Stimulated activated CD4-positive, alpha-beta T cell treated with anti-CD3 and anti-CD28 coated beads, Interleukin-12 subunit alpha, Interleukin-12 subunit beta, amount 100 ng/mL, for 4 hours (primary cell): ENCODE results near the gene LHFPL5.

Experiments
- DNase-seq: peaks from one replicate; pipeline ENCODE4 v3.0.0-alpha.2; 2020

The LHFPL5 gene

GRCh38 chr6:35794536-35795452 is 10.4 kb upstream of the LHFPL5 start:
- no peak for DNase-seq

- no peak for DNase-seq
These were observed 9.6 kb upstream of the LHFPL5 start for GRCh38 chr6:35795453-35796071.

DNA sequence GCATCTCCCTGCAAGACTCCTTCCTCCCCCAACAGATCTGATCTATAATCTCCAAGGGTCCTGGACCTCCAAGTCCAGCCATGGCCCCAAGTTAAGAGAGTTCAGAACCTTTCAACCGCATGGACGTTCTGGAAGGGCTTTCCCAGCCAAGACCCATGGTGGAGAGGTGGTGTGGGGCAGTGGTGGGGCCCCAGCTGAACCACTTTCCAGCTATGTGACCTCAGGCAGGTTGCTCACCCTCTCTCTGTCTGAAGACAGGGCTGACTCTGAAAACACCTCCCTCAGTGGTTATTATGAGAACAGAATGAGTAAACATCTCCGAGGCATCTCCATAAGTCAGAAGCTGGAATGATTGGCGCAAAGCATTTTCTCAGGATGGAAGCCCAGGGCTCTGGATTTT is 8.9 kb upstream of the LHFPL5 start:
- no peak for DNase-seq

GRCh38 chr6:35797837-35798526 is 7.2 kb upstream of the LHFPL5 start:
- no peak for DNase-seq

- no peak for DNase-seq
These were observed 6.4 kb upstream of the LHFPL5 start for GRCh38 chr6:35798706-35799105.

DNA sequence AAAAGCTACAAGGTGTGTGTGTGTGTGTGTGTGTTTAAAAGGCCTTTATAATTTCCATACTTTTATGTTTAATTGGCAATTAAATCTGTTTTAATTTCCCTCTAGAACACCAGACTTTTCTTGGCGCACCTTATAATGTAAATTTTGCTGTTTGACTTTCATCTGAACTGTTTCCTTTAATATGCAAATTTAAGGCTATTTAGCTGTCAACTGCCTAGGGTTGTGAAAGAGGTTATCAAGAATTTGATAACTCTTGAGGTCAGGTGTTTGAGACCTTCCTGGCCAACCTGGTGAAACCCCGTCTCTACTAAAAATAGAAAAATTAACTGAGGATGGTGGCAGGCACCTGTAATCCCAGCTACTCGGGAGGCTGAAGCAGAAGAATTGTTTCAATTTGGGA is 4.0 kb upstream of the LHFPL5 start:
- no peak for DNase-seq

GRCh38 chr6:35808688-35809087 is 3.5 kb downstream of the LHFPL5 start:
- no peak for DNase-seq

GRCh38 chr6:35809809-35810208 is 4.7 kb downstream of the LHFPL5 start:
- no peak for DNase-seq

GRCh38 chr6:35810971-35811698 is 6.0 kb downstream of the LHFPL5 start:
- no peak for DNase-seq

- no peak for DNase-seq
These were observed 6.5 kb downstream of the LHFPL5 start for GRCh38 chr6:35811699-35811995.

- no peak for DNase-seq
These were observed 12.4 kb downstream of the LHFPL5 start for GRCh38 chr6:35817515-35817914.

DNA sequence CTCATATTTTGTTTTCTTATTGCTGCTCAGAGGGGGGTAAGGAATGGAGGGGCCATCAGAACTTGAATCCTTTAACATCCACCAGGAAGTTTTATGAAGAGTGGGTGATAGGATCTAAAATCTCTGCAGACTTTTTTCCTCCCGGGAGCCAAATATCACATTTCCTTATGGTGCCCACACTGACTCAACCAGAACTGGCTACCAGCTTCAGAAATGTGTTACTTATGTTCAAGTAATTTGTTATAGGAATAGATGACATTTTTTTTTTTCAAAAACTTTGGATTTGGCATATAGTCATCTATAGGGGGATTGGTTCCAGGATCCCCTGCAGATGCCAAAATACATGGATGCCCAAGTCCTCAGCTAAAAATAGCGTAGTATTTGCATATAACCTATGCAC is 18.4 kb downstream of the LHFPL5 start:
- DNase-seq = no peak

GRCh38 chr6:35824552-35825192 is 19.5 kb downstream of the LHFPL5 start:
- DNase-seq = no peak

DNA sequence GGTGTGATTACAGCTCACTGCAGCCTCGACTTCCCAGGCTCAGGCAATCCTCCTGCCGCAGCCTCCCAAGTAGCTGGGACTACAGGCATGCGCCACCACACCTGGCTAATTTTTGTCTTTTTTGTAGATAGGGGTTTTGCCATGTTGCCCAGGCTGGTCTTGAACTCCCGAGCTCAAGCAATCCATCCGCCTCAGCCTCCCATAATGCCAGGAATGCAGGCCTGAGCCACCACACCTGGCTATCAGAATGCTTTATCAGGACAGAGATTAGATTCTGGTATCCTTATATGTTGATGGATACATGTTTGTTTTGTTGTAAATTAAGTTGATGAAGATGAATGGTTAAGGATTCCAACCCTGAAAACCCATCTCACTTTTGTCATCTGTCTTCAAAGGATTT is 24.2 kb downstream of the LHFPL5 start:
- DNase-seq = no peak

GRCh38 chr6:35831257-35832007 is 26.3 kb downstream of the LHFPL5 start:
- no peak for DNase-seq

- DNase-seq = no peak
These were observed 28.4 kb downstream of the LHFPL5 start for GRCh38 chr6:35833536-35833935.

DNA sequence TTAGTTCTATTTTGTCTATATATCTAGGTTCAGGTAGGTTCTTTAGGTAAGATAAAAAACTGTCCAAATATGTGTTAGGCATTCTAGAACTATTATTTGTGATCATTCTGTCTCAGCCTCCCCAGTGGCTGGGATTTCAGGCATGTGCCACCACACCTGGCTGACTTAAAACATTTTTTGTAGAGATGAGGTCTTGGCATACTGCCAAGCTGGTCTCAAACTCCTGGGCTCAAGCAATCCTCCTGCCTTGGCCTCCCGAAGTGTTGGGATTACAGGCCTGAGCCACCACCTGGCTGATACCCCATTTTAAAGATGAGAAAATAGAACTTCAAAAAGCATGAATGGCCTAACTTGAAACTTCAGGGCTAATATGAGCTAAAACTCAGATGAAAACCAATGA is 33.9 kb downstream of the LHFPL5 start:
- no peak for DNase-seq

- no peak for DNase-seq
These were observed 37.2 kb downstream of the LHFPL5 start for GRCh38 chr6:35842381-35842780.

DNA sequence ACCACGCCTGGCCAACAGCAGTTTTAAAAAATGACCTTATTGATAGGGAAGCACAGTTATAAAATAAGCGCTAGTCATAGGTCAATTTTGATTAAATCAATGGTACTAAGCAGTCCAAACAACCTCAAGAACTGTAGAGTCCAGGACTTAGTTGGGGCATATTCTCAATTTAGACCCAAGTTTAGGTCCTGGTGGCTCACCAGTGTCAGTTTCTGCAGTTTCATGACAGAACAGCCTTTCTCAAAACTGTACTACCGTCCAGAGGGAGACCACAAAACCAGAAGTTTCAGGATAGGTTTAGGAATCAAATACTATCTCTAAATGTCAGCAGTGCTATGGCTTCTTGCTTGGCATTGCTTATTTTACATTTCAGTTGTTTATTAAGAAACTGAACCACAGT is 39.1 kb downstream of the LHFPL5 start:
- no peak for DNase-seq

DNA sequence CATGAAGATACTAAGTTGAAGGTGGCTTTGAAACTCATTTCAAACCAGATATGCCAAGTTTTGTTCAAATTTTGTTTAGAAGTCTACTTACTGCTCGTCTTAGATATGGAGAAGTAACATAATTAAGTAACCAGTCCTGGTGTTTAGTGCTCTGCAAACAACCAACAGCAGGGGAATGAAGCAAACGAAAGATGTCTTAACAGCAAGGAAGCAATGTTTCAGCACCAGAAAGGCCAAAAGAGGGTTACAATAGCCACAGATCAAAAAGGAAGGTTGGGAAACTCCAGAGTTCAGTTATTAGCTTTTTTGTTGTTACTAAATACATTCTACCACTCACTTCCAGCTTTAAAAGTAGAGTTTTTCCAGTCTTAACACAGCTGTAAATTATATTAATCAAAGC is 45.1 kb downstream of the LHFPL5 start:
- no peak for DNase-seq

DNA sequence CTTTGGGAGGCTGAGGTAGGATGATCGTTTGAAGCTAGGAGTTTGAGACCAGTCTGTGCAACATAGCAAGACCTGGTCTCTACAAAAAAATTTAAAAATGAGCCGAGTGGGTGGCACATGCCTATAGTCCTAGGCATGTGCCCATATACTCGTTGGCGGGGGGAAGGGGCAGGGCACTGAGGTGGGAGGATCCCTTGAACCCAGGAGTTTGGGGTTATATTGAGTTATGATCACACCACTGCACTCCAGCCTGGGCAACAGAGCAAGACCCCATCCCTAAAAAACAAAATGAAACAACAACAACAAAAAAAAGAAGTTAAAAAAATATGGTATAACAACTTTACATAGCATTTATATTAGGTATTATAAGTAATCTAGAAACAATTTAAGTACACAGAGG is 47.8 kb downstream of the LHFPL5 start:
- no peak for DNase-seq

GRCh38 chr6:35856250-35856649 is 51.1 kb downstream of the LHFPL5 start:
- no peak for DNase-seq
